H7 (cell line): ENCODE results near the gene SEPTIN7. TPM values are rescaled to one million over a fixed set of nuclear protein-coding genes. Genes with fewer than 3 reads are reported as not detected.

Source experiments
- DNase-seq: peaks from one replicate; pipeline ENCODE4 v3.0.0; 2012
- H3K27me3 ChIP-seq: 2 replicates; pipeline ENCODE4 v1.6.0; 2011; ENCODE audit warnings: mild to moderate bottlenecking, low read length; ENCODE audit not compliant: control insufficient read depth, insufficient read depth
- H3K36me3 ChIP-seq: replicated peaks from 2 replicates; pipeline ENCODE4 v1.5.1; 2011; ENCODE audit warnings: low read length; ENCODE audit not compliant: control insufficient read depth, insufficient read depth
- H3K4me3 ChIP-seq: 2 replicates; pipeline ENCODE4 v1.5.1; 2011; ENCODE audit warnings: low read depth, mild to moderate bottlenecking, control low read depth, low read length, moderate library complexity; ENCODE audit not compliant: insufficient read depth
- total RNA-seq: library from RNA; depleted of rRNA; stranded (reverse); fragments of >200 nt; shearing (Covaris generic); gene quantifications from 2 replicates; pipeline ENCODE4 v1.2.3, GENCODE V29; 2014; rRNA removed

SEPTIN7 gene
- total RNA-seq, 1 experiment from 2014 or later: 162 TPM

GRCh38 chr7:35839860-35840854 is 39.3 kb downstream of the SEPTIN7 start:
- Histone ChIP-seq H3K4me3 (no peak overlapping the region), H3K36me3 (no peaks in the 10 kb centered on the region), H3K27me3 (no peaks in the 10 kb centered on the region)
- no peak for DNase-seq

DNA sequence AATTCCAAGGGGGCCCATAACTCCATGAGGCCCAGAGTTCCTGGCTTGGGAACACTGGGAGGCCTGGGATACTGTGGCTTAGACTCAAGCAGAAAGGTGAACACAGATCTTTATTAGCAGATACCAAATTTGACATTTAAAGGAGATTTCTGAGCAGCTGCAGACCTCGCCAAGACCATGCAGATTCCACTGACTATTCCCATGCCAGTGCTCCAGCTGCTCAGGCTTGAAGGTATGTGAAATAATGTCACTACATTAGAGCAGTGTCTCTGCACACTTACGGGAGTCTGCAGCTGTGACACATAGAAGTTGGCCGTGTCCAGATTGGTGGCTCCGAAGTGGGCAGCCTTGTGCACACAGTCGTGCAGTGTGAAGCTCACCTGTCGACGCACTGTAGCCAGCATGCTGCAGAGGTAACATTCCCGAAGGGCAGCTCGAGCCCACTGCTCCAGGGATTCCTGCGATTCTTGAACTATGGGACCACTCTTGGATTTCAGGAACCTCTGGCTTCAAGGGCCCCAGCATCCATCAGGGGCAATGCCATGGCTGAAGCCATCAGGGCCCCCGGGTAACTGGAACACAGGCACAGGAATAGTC is 46.1 kb downstream of the SEPTIN7 start:
- Histone ChIP-seq H3K4me3 (no peak overlapping the region), H3K36me3 (no peaks in the 10 kb centered on the region; the same call in none of the 2 replicates), H3K27me3 (no peaks in the 10 kb centered on the region)
- no peak for DNase-seq

GRCh38 chr7:35848725-35849124 is 47.9 kb downstream of the SEPTIN7 start:
- H3K27me3 ChIP-seq: no peaks in the 10 kb centered on the region
- H3K4me3 ChIP-seq: no peak overlapping the region
- no peaks in the 10 kb centered on the region; the same call in none of the 2 replicates for H3K36me3 ChIP-seq
- no peak for DNase-seq

DNA sequence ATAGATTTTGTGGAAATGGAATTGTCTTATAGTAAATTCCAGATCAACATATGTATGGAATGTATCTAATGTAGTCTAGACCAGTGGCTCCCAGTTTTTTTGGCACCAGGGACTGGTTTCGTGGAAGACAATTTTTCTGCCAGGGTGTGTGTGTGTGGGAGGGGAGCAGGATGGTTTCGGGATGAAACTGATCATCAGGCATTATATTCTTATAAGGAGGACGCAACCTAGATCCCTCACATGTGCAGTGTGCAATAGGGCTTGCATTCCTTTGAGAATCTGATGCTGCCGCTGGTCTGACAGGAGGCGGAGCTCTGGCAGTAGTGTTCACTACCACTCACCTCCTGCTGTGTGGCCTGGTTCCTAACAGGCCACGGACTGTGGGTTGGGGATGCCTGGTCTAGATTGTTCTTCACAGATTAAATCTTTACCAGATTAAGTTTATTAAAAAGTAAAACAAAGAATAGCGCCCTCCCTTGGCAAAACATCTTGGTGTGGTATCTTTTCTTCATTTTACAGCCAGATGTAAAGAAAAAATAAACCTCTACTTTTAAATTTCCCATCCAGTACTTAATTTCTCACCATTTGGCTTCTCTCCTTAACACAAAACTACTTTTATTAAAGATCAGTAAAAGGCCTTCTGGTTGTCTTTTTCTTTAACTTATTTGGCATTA is 48.4 kb downstream of the SEPTIN7 start:
- Histone ChIP-seq H3K27me3 (no peaks in the 10 kb centered on the region), H3K4me3 (no peak overlapping the region), H3K36me3 (no peaks in the 10 kb centered on the region; the same call in none of the 2 replicates)
- no peak for DNase-seq

GRCh38 chr7:35849954-35850353 is 49.1 kb downstream of the SEPTIN7 start:
- H3K36me3 ChIP-seq: no peaks in the 10 kb centered on the region; the same call in none of the 2 replicates

More at GRCh38 chr7:35849954-35850353, 49.1 kb downstream of the SEPTIN7 start:
- DNase-seq: no peak
- no peak overlapping the region for H3K4me3 ChIP-seq
- no peaks in the 10 kb centered on the region for H3K27me3 ChIP-seq

Other genes starting within 250 kb of the SEPTIN7 start
- 15.9 and 16.7 TPM in 2 replicates for gene HERPUD2, start 105.9 kb upstream of the SEPTIN7 start, total RNA-seq